Hepatocyte (in vitro differentiated cells): ENCODE data around the gene CLEC11A. TPM values are rescaled to one million over a fixed set of nuclear protein-coding genes. Genes with fewer than 3 reads are reported as not detected.

ENCODE experiments used
- DNase-seq: peaks from one replicate; pipeline ENCODE4 v3.0.0-alpha.2; 2016; ENCODE audit warnings: low spot score
- H2AFZ ChIP-seq: fragments of 200-600 bp; sonication (generic); 2 replicates; pipeline ENCODE4 v1.6.0; 2016; ENCODE audit warnings: antibody characterized with exemption, mild to moderate bottlenecking
- H3K27ac ChIP-seq: fragments of 200-600 bp; sonication (generic); 2 replicates; pipeline ENCODE4 v1.5.1; 2016; ENCODE audit warnings: mild to moderate bottlenecking
- H3K27me3 ChIP-seq: fragments of 200-600 bp; sonication (generic); 2 replicates; pipeline ENCODE4 v1.6.1; 2016
- H3K36me3 ChIP-seq: fragments of 200-600 bp; sonication (generic); replicated peaks from 2 replicates; pipeline ENCODE4 v1.5.1; 2016; ENCODE audit warnings: low read depth; ENCODE audit not compliant: insufficient read depth
- H3K4me1 ChIP-seq: fragments of 200-600 bp; sonication (generic); 2 replicates; pipeline ENCODE4 v1.5.1; 2016; ENCODE audit warnings: mild to moderate bottlenecking, moderate library complexity; ENCODE audit not compliant: insufficient read depth
- H3K4me2 ChIP-seq: fragments of 200-600 bp; sonication (generic); 2 replicates; pipeline ENCODE4 v1.6.0; 2016
- H3K4me3 ChIP-seq: fragments of 200-600 bp; sonication (generic); 2 replicates; pipeline ENCODE4 v1.5.1; 2016; ENCODE audit warnings: mild to moderate bottlenecking
- H3K79me2 ChIP-seq: fragments of 200-600 bp; sonication (generic); 2 replicates; pipeline ENCODE4 v1.6.0; 2017; ENCODE audit warnings: mild to moderate bottlenecking
- H3K9me2 ChIP-seq: fragments of 200-600 bp; sonication (generic); replicated peaks from 2 replicates; pipeline ENCODE4 v1.6.0; 2017; ENCODE audit warnings: mild to moderate bottlenecking; ENCODE audit not compliant: insufficient read depth
- H3K9me3 ChIP-seq: fragments of 200-600 bp; sonication (generic); 2 replicates; pipeline ENCODE4 v1.5.1; 2016; ENCODE audit warnings: low read depth, mild to moderate bottlenecking
- H4K20me1 ChIP-seq: fragments of 200-600 bp; sonication (generic); 2 replicates; pipeline ENCODE4 v1.6.0; 2016; ENCODE audit warnings: mild to moderate bottlenecking; ENCODE audit not compliant: insufficient read depth, poor library complexity, severe bottlenecking
- EZH2 ChIP-seq: fragments of 200-600 bp; sonication (generic); IDR thresholded peaks from 2 replicates; pipeline ENCODE4 v1.6.1; 2016; ENCODE audit warnings: antibody characterized with exemption, mild to moderate bottlenecking, borderline replicate concordance
- EZH2phosphoT487 ChIP-seq: fragments of 200-600 bp; sonication (generic); IDR thresholded peaks from one replicate; pipeline ENCODE4 v1.6.1; 2018; ENCODE audit warnings: antibody characterized with exemption, mild to moderate bottlenecking, low read depth, moderate library complexity; ENCODE audit not compliant: unreplicated experiment, severe bottlenecking
- WGBS: methylation state at CpG from one replicate; pipeline ENCODE4 v1.1.6; 2016; ENCODE audit warnings: low lambda C conversion rate; ENCODE audit errors: missing lambda C conversion rate; 5-methylcytosine and 5-hydroxymethylcytosine counted together
- polyA plus RNA-seq: library from polyadenylated mRNA; unstranded; fragments of >200 nt; fragmentation: Nextera tagmentation; extraction: Ambion mirVana; gene quantifications from 2 replicates; pipeline ENCODE4 v1.2.1, GENCODE V29; 2016
- total RNA-seq: library from RNA; depleted of rRNA; stranded (reverse); fragments of >200 nt; gene quantifications from 2 replicates; pipeline ENCODE4 v1.2.3, GENCODE V29; 2014
- TF ChIP-seq, protein P1 (sequence below): fragments of 200-600 bp; sonication (generic); IDR thresholded peaks from 2 replicates; pipeline ENCODE4 v1.5.1; 2016; ENCODE audit warnings: antibody characterized with exemption, mild to moderate bottlenecking; ENCODE audit not compliant: poor library complexity

CLEC11A gene
- total and polyA plus RNA-seq, 2 experiments from 2014 or later: 27.6 to 72.4 TPM

DNA sequence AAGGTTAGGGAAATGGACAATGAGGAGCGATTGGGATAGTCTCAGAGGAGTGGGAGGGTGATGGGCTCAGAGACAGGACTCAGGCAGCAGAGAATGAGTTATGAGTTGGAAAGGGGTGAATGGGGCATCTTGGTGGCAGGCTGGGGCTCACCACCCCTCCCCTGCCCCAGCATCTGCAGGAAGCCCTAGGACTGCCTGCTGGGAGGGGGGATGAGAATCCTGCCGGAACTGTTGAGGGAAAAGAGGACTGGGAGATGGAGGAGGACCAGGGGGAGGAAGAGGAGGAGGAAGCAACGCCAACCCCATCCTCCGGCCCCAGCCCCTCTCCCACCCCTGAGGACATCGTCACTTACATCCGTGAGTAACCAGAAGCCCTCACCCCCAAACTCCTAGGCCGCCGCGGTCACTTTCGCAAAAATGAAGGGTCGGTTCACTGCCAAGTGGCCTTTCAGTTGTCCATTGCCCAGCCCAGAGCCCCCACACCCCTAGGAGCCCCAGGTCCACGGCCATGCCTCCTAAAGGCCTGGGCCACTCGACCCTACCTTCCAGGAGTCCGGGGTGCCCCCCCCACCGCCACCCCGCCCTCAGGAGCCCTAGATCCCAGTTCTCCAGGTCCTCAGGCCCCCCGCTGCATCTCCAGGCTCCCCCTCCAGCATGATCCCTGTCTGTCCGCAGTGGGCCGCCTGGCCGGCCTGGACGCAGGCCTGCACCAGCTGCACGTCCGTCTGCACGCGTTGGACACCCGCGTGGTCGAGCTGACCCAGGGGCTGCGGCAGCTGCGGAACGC lies 764 bp downstream of the CLEC11A start:
- peak overlapping the region; percentile 44 for H2AFZ ChIP-seq
- TF ChIP-seq, protein P1, sequence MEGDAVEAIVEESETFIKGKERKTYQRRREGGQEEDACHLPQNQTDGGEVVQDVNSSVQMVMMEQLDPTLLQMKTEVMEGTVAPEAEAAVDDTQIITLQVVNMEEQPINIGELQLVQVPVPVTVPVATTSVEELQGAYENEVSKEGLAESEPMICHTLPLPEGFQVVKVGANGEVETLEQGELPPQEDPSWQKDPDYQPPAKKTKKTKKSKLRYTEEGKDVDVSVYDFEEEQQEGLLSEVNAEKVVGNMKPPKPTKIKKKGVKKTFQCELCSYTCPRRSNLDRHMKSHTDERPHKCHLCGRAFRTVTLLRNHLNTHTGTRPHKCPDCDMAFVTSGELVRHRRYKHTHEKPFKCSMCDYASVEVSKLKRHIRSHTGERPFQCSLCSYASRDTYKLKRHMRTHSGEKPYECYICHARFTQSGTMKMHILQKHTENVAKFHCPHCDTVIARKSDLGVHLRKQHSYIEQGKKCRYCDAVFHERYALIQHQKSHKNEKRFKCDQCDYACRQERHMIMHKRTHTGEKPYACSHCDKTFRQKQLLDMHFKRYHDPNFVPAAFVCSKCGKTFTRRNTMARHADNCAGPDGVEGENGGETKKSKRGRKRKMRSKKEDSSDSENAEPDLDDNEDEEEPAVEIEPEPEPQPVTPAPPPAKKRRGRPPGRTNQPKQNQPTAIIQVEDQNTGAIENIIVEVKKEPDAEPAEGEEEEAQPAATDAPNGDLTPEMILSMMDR: no peak
- TF ChIP-seq EZH2 (no peak), EZH2phosphoT487 (no peak)
- H3K79me2 ChIP-seq: peaks cover 6% of the 10 kb centered on the region
- no peaks in the 10 kb centered on the region for H3K9me2 ChIP-seq
- peaks cover 12% of the 10 kb centered on the region for H3K4me1 ChIP-seq
- H3K4me3 ChIP-seq: no peak overlapping the region
- H3K4me2 ChIP-seq: peak overlapping the region; percentile 82
- H4K20me1 ChIP-seq: no peaks in the 10 kb centered on the region
- DNase-seq: no peak
- H3K9me3 ChIP-seq: no peaks in the 10 kb centered on the region
- WGBS: 15% methylated on average over 22 of the region's 31 CpGs
- H3K36me3 ChIP-seq: no peaks in the 10 kb centered on the region
- H3K27me3 ChIP-seq: peaks cover 32% of the 10 kb centered on the region
- H3K27ac ChIP-seq: no peak overlapping the region

DNA sequence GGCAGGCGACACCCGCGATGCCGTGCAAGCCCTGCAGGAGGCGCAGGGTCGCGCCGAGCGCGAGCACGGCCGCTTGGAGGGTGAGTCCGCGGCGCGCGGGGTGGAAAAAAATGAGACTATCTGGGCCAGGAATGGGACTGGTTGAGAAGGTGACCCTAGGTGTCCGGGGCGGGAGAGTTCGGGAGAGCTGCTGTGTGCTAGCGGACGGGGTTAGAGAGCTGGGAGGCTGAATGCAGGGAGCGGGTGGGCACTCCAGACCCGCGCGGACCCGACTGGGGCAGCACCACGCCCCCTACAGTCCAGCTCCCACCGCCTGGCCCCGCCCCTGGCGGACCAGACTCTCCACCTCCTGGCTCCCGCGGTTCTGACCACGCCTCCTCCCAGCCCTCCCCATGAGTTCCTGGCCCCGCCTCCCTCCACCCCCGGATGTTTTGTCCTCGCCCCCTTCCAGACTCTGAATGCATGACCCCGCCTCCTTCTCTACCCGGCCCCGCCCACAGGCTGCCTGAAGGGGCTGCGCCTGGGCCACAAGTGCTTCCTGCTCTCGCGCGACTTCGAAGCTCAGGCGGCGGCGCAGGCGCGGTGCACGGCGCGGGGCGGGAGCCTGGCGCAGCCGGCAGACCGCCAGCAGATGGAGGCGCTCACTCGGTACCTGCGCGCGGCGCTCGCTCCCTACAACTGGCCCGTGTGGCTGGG lies 1.5 kb downstream of the CLEC11A start:
- Histone ChIP-seq H3K27me3 (peaks cover 32% of the 10 kb centered on the region), H4K20me1 (no peaks in the 10 kb centered on the region), H3K27ac (peak overlapping the region; percentile 79), H3K79me2 (peaks cover 6% of the 10 kb centered on the region), H3K9me2 (no peaks in the 10 kb centered on the region), H2AFZ (peak overlapping the region; percentile 44), H3K4me3 (peak overlapping the region; percentile 40), H3K36me3 (no peaks in the 10 kb centered on the region), H3K9me3 (no peaks in the 10 kb centered on the region), H3K4me1 (peaks cover 12% of the 10 kb centered on the region), H3K4me2 (peak overlapping the region; percentile 90)
- WGBS: 2% methylated on average over 43 of the region's 65 CpGs
- DNase-seq: peak; percentile 100
- no peak for TF ChIP-seq EZH2
- TF ChIP-seq EZH2phosphoT487: no peak
- TF ChIP-seq, protein P1: peak; percentile 72

DNA sequence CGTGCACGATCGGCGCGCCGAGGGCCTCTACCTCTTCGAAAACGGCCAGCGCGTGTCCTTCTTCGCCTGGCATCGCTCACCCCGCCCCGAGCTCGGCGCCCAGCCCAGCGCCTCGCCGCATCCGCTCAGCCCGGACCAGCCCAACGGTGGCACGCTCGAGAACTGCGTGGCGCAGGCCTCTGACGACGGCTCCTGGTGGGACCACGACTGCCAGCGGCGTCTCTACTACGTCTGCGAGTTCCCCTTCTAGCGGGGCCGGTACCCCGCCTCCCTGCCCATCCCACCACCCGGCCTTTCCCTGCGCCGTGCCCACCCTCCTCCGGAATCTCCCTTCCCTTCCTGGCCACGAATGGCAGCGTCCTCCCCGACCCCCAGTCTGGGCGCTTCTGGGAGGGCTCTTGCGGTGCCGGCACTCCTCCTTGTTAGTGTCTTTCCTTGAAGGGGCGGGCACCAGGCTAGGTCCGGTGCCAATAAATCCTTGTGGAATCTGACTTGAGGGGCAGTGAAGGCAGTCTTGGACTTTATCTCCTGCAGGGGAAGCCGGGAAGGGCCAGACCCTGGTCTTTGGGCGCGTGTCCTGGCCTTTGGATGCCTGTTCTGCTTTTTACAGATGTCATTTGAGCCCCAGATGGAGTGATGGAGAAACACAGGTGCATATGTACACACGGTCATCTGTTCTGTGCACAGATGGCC lies 2.2 kb downstream of the CLEC11A start:
- Histone ChIP-seq H3K4me3 (peak overlapping the region; percentile 40), H3K4me1 (peaks cover 12% of the 10 kb centered on the region), H3K79me2 (peaks cover 6% of the 10 kb centered on the region), H3K9me3 (no peaks in the 10 kb centered on the region), H3K36me3 (no peaks in the 10 kb centered on the region), H3K27ac (peak overlapping the region; percentile 79), H3K4me2 (peak overlapping the region; percentile 90), H3K9me2 (no peaks in the 10 kb centered on the region), H3K27me3 (peaks cover 30% of the 10 kb centered on the region), H2AFZ (peak overlapping the region; percentile 38), H4K20me1 (no peaks in the 10 kb centered on the region)
- TF ChIP-seq EZH2phosphoT487: no peak
- no peak for TF ChIP-seq EZH2
- TF ChIP-seq, protein P1: no peak
- WGBS: 5% methylated on average over 35 of the region's 52 CpGs
- DNase-seq: no peak
